ENCODE measurements around the gene DLST.
A peak's percentile ranks its signal among the peaks of the same experiment; 100 is the strongest.

The DLST gene

DNA sequence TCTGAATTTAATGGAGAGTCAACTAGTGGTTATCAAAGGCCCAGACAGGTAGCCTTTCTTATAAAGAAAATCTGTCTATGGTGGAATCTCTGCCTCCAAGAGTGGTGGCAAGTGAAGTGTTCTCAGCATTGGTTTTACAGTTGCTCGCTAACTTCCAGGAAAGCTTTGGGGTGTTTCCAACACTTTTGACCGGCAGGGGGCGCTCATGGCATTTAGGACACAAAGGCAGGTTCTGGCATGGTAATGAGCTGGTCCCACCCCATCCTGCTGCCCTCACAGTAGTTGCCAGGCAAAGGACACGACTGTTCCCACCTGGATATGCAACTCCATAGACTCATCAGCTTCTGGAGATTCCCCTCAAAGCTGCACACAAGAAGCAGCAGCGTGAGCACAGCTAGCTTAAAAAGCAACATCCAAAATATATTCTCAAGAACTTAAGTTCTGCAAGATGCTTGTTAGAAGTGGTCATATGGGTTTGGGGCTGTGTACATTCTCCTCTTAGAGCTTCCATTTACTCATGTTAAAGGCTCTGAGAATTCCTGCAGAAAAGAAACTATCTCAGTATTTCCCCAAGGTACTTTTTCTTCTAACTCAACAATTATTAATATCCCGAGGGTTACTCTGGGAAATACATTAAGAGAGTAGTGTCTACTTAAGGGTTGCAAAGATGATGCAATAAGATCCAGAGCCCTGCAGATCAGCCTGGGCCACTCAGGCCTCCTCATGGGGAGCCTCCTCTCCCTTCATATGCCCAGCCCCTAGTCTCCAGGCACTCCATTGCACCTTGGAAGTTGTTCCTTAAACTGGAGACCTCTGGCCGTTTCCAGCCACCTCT, 20.6 kb upstream of the DLST start:
- peak; percentile 88 for DNase-seq

DNA sequence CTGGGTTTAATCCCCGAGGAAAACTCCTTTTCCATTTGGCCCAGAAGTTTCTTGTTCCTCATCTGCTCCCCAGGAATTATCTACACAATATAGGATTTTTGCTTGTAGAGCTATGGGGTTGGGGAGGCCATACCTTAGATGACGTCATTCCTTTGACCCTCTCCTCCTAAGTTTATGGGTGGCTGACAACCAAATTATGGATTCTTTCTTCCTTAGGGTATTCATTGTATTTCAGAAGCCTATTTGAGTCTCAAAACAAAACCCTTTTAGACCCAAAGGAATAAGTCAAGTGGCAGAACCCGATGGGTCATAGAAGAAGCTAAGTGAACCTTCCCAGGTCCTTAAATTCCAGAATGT, 20.0 kb upstream of the DLST start:
- DNase-seq = no peak

- DNase-seq = no peak
These were observed 18.4 kb upstream of the DLST start for GRCh38 chr14:74863274-74863673.

GRCh38 chr14:74864198-74864597, 17.5 kb upstream of the DLST start:
- DNase-seq = no peak

GRCh38 chr14:74865156-74865555, 16.6 kb upstream of the DLST start:
- DNase-seq = no peak

DNA sequence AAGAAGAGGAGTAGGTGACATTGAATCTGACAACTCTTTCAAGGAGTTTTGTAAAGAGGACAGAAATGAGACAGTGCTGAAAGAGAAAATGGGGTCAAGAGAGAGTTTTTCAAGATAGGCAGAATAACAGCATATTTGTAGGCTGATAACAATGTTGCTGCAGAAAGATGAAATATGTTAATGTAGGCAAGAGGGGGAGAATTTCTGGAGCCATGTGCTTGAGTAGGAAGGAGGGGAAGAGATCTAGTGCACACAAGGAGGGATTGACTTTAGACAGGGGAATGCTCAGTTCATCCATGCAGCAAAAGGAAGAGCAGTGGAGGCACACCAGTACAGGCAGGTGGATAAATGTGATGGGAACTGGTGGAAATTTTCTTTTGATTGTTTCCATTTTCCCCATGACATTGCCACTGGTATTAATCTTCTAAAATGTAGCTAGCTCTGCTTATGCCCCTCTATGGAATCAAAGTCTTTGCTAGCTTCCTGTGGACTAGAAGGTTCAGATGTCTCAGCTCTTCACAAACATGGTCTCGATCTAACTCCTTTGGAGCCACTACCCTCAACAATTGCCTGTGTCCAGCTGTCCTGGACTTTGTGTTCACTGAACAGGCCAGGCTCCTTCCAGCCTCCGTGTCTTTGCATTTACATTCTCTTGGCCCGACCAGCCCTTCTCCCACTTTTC, 14.9 kb upstream of the DLST start:
- DNase-seq = no peak

DNA sequence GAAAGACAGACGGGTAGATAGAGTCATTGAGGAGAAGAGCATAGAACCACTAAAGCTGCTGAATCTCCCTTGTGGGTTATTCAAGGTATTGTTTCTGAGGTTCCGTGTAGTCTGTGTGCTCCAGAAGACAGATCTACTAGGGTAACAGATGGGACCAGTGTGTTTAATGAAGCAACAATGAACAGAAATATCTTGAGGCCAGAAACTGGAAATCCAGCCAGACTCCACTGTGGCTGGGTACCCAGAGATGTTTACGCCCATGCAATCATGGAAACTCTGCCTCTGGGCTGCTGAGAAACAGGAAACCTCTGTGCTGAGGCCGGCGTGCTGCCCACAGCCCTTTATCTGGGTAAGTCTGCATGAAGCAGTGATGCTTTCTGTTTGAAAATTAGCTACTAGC, 14.0 kb upstream of the DLST start:
- peak; percentile 57 for DNase-seq

DNA sequence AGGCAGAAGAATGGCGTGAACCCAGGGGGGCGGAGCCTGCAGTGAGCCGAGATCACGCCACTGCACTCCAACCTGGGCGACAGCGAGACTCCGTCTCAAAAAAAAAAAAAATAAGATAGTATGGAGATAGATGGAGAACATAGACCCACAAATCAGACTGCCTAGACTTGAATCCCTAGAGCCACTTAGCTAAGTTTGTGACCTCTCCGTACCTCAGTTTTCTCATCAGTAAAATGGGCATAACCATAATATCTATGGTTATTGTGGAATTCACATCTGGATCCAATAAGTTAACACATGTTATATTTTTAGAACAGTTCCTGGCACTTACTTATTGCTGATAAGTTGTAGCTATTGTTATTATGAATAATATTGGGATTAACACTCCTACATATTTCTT, 13.0 kb upstream of the DLST start:
- DNase-seq = no peak

GRCh38 chr14:74871819-74872218, 9.9 kb upstream of the DLST start:
- DNase-seq = no peak

- DNase-seq = no peak
These were observed 6.5 kb upstream of the DLST start for GRCh38 chr14:74875204-74875603.

- peak; percentile 6 for DNase-seq
These were observed 5.5 kb upstream of the DLST start, which contains the start of gene PROX2 for GRCh38 chr14:74875941-74876913. PROX2 (minus strand) TSS chr14:74876145; CDS start chr14:74863834, 12,311 bp downstream.

- DNase-seq = no peak
These were observed 2.1 kb upstream of the DLST start for GRCh38 chr14:74879427-74880182.

- peak; percentile 50 for DNase-seq
These were observed 596 bp downstream of the DLST start for GRCh38 chr14:74882103-74882920.

DNA sequence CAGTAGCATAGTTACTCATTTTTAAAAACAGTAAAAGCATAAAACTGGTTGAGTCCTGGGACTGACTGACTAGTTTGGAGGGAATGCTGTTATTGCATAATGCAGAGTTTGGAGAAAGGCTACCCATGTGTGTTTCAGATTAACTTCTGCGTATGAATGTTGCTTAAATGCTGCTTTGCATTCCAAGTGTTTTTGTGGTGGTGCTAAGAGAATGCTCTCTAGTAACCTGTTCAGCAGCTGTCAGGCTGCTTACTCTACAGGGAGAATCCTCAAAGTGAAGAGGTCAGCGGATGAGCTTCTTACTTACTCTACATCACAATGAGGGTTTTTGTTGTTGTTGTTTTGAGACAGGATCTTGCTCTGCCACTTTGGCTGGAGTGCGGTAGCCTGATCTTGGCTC, 4.3 kb downstream of the DLST start:
- DNase-seq = no peak

DNA sequence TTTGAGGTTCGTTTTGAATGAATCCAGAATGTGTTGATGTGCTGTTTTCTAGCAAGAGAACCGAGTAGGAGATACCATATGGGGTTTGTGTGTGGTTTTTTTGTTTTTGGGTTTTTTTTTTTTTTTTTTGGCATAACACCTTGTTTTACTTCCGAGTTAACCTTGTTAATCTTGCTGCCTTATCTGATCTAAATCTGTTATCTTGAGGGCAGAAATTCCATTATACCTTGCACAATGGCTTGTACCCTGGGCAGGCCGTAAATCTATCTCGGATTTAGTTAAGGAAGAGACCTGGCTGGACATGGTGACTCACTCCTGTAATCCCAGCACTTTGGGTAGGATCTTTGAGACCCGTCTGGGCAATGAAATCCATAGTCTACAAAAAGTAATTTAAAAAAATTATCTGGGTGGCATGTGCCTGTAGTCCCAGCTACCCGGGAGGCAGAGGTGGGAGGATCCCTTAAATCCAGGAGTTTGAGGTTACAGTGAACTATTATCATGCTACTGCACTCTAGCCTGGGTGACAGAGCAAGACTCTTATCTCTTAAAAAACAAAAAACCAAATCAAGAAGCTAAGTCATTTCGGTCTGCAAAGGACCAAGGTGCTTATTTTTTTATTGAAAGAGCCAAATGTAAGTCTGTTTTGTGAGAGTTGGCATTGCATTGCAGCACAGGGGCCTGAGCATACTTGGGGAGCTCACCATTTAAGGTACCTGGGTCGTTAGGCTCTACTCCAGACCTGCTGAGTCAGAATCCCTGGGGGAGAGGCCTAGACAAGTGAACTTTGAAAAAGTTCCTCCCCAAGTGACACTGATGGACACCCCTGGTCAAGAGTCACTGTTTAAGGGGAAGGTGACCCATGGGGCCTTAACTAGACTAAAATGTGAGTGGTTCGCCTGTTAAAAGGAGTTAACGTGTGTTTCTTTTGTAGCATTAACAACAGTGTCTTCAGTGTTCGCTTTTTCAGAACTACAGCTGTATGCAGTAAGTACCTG, 6.7 kb downstream of the DLST start:
- DNase-seq = no peak

GRCh38 chr14:74890262-74890661, 8.5 kb downstream of the DLST start:
- DNase-seq = no peak

DNA sequence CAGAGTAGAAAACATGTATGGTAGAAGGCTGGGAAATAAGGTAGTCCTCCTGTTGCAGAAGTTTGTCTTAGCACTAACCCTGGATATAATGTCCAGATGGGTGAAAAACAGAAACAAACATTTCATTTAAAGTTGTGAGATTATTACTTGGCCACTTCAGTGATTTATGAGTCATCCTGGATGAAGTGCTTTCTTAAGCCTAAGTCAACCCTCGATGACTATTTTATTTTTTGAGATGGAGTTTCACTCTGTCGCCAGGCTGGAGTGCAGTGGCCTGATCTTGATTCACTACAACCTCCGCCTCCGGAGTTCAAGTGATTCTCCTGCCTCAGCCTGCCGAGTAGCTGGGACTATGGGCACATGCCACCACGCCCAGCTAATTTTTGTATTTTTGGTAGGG, 10.2 kb downstream of the DLST start:
- DNase-seq = no peak

- no peak for DNase-seq
These were observed 11.0 kb downstream of the DLST start for GRCh38 chr14:74892745-74893144.

- DNase-seq = no peak
These were observed 11.9 kb downstream of the DLST start for GRCh38 chr14:74893614-74894091.

DNA sequence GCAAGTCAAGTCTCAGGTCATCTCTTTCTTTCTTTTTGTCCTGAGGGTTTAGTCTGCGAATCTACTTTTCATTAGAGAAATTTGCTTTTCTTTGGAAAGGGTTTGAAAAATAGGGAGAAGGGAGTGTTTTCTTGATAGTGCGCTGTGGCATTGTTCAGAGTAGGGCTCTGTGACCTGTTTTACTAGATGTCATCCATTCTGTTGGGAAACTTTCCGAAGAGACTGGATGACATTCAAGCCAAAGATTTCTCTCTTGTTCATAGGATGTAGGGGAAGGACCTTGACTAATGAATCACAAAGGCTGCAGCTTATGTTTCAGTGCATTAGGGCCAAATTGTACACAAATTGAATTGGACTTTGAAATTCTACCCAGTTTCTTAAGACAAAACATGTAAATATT, 14.7 kb downstream of the DLST start:
- DNase-seq = no peak
